Spleen (tissue), 7 donors: Measurements from ENCODE around the gene CD248.

Source experiments
- CTCF ChIP-seq, 11 experiments: fragments of 200-600 bp in 7 of 11; fragments of 450-650 bp in 4 of 11; sonication (generic) in 4 of 11; IDR thresholded peaks in 8 of 11; conservative IDR thresholded peaks in 3 of 11; 1 replicate in 7 of 11; 2 replicates in 4 of 11; pipeline versions ENCODE4 v1.4.0 to v1.8.0; 2016 to 2021; ENCODE audit warnings: antibody characterized with exemption in 11 of 11, inconsistent platforms in 4 of 11, mild to moderate bottlenecking in 1 of 11
- POLR2A ChIP-seq, 3 donors: fragments of 450-650 bp; IDR thresholded peaks; one replicate each; pipeline ENCODE4 v1.5.1; 2017; ENCODE audit warnings: antibody characterized with exemption in 3 of 3, mild to moderate bottlenecking in 1 of 3
- POLR2AphosphoS5 ChIP-seq, 3 donors: sonication (generic); formaldehyde crosslinking; IDR thresholded peaks; one replicate each; pipeline ENCODE4 v1.5.1; 2017; ENCODE audit warnings: antibody characterized with exemption in 3 of 3
- donor health status: DM: no; HTN: no; CAD: no; lungs with moderate emphysema.
- donor health status: DM: no; HTN: no; CAD: no.
- donor health status: DM: no; HTN: no; CAD: no.

- no peak for TF ChIP-seq POLR2A (IDR thresholded peaks at IDR 0.05)
- no peak for TF ChIP-seq POLR2AphosphoS5 (IDR thresholded peaks at IDR 0.05)
- no peak for TF ChIP-seq CTCF (IDR thresholded peaks at IDR 0.05 in 8 of 11, conservative IDR thresholded peaks at IDR 0.05 in 3 of 11)
Measured at GRCh38 chr11:66289548-66290329, 27.1 kb downstream of the CD248 start.
